NCI-H1105 treated with DMSO at 0.1 percent for 48 hours (cell line): ENCODE data around the gene MARCO.
"Not testable (repeated sequence)": the region's sequence is repeated elsewhere in the genome, so short reads cannot be mapped to it uniquely, and the experiment has no call there.

ENCODE experiments used
- DNase-seq: peaks from one replicate; lab custom pipeline; 2025; lab: John Stamatoyannopoulos, UW

MARCO gene

GRCh38 chr2:118929059-118929458 is 12.9 kb upstream of the MARCO start:
- no peak for DNase-seq

- no peak for DNase-seq
Measured at GRCh38 chr2:118932949-118933348, 9.0 kb upstream of the MARCO start.

DNA sequence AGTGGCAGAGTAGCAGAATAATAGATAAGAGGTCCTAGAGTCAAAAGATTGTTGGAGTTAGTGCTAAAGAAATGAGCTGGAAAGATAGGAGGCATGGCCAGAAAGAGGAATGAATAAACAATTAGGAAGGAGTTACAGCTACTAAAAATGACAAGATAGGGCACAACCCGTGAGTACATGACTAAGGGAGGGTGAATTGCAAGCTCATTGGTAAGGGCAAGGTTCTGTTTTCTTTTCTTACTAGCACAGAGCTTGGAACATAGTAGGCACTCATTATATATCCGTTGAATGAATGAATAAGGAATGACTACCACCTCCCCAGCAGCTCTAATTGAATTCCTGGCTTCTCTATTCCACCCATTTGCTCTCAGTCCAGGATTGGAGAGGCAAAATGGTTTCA is 5.7 kb upstream of the MARCO start:
- DNase-seq = no peak

- DNase-seq = no peak
Measured at GRCh38 chr2:118936936-118937335, 5.1 kb upstream of the MARCO start.

GRCh38 chr2:118937817-118938216 is 4.2 kb upstream of the MARCO start:
- no peak for DNase-seq

- DNase-seq = no peak
Measured at GRCh38 chr2:118939994-118940393, 2.0 kb upstream of the MARCO start.

DNA sequence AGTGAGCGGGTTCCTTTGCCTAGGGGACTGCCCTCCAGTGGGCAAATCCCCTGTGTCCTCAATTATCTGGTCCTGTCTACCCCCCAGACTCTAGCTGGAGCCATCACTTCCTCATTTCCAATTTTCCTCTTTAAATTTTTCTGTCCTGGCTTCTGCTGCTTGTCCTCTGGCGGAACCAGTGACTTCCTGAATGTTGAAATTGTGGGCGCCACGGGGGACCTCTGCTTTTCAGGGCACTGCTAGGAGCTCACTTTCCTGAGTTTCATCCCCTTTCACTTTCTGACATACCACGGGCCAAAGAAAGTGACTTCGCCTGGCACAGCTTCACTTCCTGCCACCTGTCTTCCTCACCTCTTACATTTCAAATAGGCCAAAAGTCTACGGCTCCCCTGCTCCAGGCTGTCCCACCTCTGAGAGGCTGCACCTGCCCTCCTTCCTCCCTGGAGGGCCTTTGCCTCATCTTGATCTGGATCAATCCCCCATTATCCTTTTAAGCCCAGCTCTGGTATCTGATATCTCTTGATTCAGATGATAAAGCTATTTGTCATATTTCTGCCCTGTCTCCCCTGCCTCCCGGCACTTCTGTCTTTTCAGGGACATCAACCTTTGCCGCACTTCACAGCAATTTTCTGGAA is 1.4 kb upstream of the MARCO start:
- no peak for DNase-seq

- DNase-seq = no peak
Measured at GRCh38 chr2:118943286-118943685, 1.3 kb downstream of the MARCO start.

GRCh38 chr2:118945881-118946280 is 3.9 kb downstream of the MARCO start:
- no peak for DNase-seq

DNA sequence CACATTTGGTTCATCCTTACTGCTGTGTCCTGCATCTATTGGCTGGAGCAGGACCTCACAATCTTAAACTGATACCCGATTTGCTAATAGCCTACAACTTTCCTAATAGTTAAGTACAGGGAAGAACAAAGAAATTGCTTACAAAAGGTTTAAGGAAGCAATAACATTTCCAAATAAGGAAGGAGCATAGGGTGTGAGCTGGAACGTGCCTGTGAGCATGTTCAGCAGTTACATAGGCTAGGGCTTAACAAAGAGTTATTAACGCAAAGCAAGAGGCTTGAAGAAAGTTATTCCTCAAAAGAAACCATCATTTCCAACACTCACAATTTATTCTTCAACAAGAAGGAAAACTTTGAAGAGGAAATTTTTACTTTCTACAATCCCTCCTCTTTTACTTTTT is 6.3 kb downstream of the MARCO start:
- DNase-seq = not testable (repeated sequence)

- DNase-seq = no peak
Measured at GRCh38 chr2:118954297-118955060, 12.5 kb downstream of the MARCO start.

GRCh38 chr2:118965737-118966136 is 23.7 kb downstream of the MARCO start:
- no peak for DNase-seq

- no peak for DNase-seq
Measured at GRCh38 chr2:118967124-118967880, 25.3 kb downstream of the MARCO start.

- no peak for DNase-seq
Measured at GRCh38 chr2:118968042-118968441, 26.0 kb downstream of the MARCO start.

DNA sequence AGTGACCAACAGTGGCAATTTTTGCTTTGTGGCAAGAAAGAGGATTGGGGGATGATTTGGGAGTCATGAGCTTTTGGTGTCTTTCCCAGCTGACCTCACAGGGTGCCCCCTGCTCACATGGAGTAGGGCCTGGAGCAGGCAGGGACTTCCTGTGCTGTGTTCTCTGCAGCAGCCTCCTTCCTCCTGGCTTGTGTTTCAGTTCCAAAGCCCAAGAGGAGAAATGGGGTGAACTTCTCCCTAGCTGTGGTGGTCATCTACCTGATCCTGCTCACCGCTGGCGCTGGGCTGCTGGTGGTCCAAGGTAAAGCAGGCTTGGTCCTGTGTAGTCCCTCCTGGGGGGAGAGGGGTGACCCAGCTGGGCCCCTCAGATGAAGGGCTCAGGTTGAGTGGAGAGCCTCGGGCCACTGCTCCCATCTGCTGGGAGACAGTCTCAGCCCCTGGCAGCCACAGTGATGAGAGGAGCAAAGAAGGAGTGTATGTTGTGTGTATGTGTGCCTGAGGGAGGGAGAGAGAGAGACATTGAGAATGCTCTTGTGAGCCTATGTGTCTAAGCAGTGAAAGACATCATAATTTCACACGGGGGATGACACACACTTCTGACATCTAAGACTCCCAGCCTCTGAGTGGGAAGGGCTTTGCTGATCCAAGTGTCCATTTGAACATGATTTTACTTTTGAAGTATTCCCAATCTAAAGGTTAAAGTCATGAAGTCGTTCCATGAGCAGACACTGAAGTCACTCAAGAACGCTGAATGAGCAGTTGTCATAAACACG is 27.2 kb downstream of the MARCO start:
- DNase-seq = no peak

DNA sequence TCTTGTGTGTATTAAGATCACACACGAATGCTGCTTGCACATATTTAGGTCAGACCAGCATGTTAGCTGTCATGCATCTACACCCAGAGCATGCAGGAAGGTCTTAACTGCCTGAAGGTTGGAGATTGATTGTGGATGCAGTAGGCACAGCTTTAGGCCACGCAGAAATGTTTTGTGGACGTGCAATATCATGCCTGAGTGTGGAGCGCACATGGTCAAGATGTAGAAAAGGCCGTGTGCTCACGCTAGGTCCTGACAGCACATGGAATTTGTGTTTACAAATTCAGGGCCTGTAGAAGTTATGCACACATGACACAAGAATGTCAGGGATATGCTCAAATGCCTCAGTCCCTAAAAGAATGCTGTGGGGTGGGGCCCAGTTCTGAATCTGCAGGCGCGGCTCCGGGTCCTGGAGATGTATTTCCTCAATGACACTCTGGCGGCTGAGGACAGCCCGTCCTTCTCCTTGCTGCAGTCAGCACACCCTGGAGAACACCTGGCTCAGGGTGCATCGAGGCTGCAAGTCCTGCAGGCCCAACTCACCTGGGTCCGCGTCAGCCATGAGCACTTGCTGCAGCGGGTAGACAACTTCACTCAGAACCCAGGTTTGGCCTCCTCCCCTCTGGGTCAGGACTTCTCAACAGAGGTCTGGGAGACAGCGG is 27.9 kb downstream of the MARCO start:
- no peak for DNase-seq

DNA sequence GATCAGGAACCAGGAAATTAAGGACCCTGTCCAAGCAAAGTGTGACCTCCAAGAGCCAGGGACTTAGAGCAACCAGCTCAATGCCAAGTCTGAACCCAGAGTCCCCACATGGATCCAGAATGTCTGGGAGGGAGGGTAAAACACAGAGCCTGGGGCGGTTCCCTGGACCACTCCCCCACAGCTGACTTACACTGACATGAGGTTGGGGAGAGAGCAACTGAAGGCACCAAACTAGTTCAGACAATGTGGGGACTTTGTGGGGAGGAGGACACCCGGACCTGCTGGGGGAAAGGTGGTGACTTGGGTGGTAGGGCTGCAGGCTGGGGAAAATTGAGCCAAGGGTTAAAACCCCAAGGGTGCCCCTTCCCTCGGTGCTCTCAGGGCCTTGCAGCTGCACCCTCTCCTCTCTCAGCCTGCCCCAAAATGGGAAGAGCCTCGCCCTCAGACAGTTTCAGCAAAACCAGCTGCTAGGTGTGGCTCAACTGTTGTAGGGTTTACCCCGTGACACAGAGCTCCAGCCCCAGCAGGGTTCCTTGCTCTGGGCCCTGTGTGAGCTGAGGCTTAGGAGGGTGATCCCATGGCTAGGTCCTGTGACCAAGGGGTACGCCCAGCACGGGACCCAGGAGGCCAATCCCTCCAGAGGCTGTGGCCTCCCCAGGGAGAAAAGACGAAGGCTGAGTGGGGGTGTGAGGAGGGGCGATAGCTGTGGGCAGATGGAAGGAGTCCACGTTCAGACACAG is 28.6 kb downstream of the MARCO start:
- DNase-seq = no peak

GRCh38 chr2:118971245-118972122 is 29.5 kb downstream of the MARCO start:
- DNase-seq = no peak

DNA sequence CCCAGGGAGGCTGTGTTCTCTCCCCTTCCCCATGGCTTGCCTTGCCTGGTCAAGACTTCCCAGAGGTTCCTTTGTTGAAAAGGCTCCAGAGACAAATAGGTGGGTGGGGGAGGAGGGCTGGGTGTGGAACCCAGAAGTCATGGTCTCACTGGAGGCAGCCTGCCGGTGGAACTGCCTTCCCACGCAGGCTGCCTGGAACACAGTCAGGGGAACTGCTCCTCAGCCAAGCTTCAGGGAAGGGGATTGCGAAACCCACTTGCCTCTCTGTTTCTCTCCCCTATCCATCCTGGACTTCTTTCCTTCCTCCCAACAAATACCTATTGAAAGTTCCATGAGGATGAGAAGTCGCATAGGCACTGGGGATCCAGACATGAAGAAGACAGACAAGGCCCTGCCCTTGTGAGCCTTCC is 31.6 kb downstream of the MARCO start:
- no peak for DNase-seq
